ENCODE results near the gene TMEM126A.
"Not testable (repeated sequence)": the region's sequence is repeated elsewhere in the genome, so short reads cannot be mapped to it uniquely, and the experiment has no call there.

Gene TMEM126A

DNA sequence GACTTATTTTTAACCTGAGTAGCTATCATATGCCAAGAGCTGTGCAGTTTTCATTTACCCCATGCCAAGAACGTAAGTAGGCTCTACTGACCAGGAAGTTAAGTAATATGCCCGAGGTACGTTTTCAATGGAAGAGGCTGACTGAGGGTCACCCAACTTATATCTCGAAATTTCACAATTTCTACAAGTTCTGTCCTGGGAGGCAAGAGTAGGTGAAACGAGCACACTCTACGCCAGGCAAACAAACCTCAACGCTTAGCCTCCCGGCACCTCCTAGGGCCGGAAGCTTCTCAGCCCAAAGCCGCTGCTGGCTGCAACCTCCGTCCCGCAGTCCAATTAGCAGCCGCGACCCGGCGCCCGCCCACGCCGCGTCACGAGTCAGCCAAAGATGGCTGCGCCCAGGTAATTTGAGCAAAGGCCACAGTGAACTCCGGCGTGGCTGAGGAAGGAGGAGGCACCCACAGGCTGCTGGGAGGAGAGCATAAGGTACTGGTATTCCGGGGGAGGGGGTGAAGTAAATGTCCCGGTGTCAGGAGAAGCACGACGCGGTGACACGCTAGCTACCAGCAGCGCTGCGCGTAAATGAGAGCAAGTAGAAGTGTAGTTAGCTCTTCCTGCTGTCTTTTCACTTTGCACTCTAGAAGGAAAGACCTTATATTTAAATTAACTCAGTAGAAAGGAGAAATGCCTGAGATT is at the start of gene TMEM126A:
TSS of gene TMEM126A (plus strand) at position 364 of the 696 bp plus-strand sequence. CDS start 2,289 bp downstream, outside the sequence.
- peak; percentile 89 for DNase-seq (ENCODE audit: low spot score)

DNA sequence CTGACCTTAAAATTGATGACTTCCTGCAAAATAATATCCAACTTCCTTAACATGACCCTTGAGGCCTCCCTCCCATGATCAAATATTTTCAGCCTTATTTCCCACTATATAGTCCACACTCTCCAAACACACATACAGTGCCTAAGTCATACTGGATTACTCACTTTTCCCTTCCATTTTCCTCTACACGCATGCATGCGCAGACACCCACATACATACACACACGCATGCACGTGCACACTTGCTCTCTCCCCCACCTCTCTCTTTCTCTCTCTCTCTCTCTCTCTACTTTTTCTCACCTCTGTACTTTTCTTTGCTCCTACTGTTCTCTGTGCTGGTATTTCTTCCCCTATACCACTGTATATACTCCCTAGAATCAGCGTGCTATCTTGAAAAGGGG is 48.7 kb upstream of the TMEM126A start:
- DNase-seq (ENCODE audit: low spot score): no peak

DNA sequence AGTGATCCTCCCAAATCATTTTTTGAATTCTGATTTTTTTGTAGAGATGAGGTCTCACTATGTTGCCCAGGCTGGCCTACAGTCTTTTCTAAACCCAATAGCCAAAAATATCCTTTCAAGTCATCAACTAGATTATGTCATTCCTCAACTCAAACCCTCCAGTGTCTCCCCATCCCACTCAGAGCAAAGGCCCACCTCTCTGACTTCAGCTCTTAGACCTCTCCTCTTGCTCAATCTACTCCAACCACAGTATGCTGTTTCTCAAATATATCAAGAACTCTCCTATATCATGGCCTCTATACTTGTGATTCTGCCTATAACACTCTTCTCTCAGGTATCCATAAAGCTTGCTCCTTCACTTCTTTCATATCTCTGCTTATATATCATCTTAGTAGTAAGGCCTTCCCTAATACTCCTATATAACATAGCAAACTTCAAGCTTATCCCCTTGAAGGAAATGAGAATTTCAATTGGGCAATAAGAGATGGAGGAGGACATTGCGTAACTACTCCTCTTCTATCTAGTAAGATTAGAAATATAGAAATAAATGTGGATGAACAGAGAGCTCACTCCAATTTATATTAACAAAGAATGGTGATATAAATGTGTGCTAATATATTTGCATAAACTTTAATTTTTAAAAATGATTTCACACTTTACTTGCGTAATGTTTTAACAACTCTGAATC is 45.1 kb upstream of the TMEM126A start:
- no peak for DNase-seq (ENCODE audit: low spot score)

DNA sequence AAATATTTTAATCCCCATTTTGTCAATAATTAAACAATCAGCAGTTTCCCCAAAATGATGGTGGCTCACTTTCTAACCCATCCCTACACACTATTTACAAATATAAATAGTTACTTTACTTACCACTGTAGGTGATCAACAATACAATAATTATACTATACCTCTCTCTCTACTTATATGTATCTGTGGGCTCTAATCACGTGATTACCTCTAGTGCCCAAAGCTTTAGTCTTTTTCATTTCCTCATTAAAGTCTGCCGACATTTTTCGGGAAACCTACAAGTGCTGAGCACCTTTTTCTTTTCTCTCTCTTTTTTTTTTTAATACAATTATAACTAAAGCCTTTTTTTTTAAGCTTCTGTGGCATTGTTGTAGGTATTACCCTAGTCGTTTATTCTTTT is 44.5 kb upstream of the TMEM126A start:
- DNase-seq (ENCODE audit: low spot score): no peak

DNA sequence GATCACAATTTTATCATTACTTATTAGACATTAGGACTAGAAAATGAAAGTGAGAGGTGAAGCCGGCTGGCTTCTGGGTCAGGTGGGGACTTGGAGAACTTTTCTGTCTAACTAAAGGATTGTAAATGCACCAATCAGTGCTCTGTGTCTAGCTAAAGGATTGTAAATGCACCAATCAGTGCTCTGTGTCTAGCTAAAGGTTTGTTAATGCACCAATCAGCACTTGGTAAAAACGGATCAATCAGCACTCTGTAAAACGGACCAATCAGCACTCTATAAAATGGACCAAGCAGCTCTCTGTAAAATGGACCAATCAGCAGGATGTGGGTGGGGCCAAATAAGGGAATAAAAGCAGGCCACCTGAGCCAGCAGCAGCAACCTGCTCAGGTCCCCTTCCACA is 41.5 kb upstream of the TMEM126A start:
- not testable (repeated sequence) for DNase-seq (ENCODE audit: low spot score)

DNA sequence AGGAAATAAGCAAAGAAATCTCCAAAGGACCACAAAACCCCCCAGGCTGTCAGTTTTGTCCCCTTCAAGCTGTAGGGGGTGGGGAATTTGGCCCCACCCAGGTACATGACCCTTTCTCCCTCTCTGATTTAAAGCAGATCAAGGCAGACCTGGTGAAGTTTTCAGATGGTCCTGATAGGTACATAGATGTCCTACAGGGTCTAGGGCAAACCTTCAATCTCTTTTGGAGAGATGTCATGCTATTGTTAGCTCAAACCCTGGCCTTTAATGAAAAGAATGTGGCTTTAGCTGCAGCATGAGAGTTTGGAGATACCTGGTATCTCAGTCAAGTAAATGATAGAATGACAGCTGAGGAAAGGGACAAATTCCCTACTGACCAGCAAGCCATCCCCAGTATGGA is 39.1 kb upstream of the TMEM126A start:
- DNase-seq (ENCODE audit: low spot score): not testable (repeated sequence)

DNA sequence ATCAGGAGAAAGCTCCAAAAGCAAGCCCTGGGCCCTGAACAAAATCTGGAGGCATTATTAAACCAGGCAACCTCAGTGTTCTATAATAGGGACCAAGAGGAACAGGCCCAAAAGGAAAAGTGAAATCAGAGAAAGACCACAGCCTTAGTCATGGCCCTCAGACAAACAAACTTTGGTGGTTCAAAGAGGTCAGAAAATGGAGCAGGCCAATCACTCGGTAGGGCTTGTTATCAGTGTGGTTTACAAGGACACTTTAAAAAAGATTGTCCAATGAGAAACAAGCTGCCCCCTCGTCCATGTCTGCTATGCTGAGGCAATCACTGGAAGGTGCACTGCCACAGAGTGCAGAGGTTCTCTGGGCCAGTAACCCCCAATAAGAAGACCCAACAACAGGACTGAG is 38.5 kb upstream of the TMEM126A start:
- DNase-seq (ENCODE audit: low spot score): not testable (repeated sequence)

DNA sequence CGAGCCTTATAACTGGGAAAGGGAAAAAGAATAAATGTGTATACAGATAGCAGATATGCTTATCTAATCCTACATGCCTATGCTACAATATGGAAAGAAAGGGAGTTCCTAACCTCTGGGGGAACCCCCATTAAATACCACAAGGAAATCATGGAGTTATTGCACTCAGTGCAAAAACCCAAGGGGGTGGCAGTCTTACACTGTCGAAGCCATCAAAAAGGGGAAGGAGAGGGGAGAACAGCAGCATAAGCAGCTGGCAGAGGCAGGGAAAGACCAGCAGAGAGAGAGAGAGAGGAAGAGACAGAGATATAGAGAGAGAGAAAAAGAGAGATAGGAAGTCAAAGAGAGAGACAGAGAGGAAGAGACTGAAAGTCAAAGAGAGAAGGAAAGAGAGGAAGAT is 36.1 kb upstream of the TMEM126A start:
- DNase-seq (ENCODE audit: low spot score): not testable (repeated sequence)

DNA sequence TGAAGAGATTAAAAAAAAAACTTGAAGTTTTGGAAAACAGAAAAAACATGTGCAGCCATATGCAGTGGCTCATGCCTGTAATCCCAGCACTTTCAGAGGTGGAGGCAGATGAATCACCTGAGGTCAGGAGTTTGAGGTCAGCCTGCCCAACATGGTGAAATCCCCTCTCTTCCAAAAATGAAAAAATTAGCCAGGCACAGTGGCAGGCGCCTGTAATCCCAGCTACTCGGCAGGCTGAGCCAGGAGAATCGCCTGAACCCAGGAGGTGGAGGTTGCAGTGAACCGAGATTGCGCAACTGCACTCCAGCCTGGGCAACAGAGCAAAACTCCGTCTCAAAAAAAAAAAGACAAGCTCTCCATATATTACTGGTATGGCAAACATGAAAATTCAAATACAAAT is 28.3 kb upstream of the TMEM126A start:
- no peak for DNase-seq (ENCODE audit: low spot score)

DNA sequence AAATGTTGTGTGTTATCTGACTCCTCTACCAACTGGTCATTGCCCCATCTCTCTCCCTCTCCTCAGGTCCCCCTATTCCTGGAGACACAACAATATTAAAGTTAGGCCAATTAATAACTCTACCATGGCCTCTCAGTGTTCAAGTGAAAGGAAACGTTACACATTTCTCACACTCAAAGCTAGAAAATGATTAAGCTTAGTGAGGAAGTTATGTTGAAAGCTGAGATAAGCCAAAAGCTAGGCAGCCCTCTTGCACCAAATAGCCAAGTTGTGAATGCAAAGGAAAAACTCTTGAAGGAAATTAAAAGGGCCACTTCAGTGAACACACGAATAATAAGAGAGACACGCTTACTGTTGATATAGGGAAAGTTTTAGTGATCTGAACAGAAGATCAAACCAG is 27.5 kb upstream of the TMEM126A start:
- DNase-seq (ENCODE audit: low spot score): no peak

DNA sequence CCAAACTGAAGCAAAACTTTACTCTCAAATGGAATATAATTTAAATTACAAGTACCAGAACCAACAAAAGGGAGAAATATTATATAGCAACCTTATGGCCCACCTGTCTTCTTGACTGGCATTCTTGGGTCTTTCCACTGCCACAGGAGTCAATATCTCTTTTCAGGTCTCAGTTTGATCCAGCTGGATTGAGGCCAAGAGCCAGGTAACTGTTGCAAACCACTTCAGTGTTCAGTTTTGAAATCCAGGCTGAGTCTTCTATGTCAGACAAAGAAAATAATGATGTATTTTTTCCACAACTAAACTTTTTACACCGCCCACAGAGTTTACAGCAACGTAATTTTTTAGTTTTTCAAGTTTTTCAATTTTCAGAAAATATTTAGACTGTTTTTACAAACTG is 21.3 kb upstream of the TMEM126A start:
- DNase-seq (ENCODE audit: low spot score): no peak

DNA sequence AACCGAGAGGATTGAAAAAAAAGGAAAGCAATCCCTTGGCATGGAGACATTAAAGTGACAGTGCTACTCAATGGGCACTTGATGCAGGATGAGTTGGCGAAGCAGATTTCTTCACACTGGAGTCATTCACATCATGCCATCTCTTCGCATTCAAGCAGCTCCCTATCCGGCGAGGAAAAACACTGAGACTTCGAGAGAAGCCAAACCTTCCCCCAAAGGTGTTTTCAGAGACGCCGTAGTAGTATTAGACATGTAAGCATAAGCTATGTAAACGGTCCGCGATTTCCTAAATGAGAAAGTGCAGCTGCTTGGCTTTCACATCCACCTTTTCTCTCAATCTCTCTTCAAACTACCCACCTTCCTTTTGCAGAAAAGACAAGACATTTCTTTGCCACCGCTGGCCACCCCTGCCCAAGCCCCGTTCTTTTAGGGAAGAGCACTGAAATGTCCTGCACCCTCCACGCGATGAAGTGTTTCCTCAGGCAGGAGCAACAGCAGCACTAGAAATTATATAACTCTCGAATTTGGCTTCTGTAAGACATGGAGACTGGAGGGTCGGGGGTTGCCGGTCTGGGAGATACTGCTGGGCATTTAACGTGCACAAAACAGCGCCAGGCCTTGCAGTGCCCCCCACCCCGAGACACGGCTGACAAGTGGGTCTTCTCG is 20.3 kb upstream of the TMEM126A start, which contains the start of gene DLG2:
TSS of gene DLG2 (minus strand) at position 13 of the 666 bp plus-strand sequence.
- DNase-seq (ENCODE audit: low spot score): no peak

DNA sequence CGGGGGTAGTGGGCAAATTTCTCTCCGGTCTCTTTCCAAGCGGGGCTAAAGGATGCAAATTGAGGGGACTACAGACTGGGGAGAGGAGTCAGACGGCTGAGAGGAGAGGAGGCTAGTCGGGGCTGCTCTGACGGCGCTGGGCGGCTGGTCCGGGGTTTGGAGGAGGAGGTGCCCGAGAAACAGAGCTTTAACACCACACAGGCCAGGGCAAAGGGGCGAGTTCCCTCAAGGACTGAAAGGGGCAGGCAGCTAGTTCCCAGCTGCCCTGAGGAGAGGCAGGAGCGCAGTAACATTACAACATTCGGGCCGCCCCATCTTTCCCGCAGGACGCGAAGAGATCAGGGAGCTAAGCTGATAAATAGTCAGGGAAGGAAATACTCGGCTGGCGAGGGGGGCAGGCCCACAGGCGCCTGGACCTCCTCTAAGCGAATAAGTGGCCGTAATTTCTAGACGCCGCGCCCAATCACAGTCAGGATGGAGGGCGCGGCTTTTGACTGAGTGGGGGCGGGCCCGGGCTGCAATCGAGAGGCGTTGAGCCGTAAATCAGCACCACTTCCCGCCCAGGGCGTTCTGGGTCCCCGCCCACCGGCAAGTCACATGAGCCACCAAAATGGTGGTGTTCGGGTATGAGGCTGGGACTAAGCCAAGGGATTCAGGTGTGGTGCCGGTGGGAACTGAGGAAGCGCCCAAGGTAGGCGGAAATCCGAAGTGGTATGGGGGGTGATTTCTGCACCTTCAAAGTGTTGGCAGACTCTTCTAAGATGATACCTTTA is 19.6 kb upstream of the TMEM126A start, which contains the start of gene TMEM126B:
TSS of gene TMEM126B (plus strand) at position 596 of the 773 bp plus-strand sequence. CDS start at position 611, 15 bp downstream.
- peak; percentile 93 for DNase-seq (ENCODE audit: low spot score)

DNA sequence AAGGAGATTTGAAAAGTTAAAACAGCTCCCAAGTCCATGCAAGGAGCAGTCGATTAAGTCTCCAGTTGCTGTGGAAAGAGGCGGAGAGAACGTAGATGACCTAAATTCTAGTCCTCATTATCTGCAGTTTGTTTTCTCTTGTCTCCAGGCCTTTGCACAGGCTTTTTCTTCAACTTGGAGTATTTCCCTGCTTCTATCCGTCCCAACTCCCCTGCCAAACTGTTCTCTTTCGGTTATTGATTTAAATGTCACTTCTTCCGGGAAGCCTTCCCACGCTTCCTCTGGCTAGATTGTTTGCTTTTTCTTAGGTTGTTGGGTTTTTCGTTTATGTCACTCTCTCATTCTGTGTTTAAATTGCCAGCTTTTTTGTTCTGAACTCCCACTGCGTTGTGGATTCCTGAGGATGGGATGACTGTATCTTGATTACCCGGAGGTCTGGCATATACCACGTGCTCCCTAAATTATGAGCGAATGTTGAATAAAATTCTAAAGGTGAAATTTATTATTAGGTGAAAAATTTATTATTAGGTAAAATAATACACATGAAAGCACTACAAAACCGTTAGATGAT is 18.9 kb upstream of the TMEM126A start:
- no peak for DNase-seq (ENCODE audit: low spot score)

DNA sequence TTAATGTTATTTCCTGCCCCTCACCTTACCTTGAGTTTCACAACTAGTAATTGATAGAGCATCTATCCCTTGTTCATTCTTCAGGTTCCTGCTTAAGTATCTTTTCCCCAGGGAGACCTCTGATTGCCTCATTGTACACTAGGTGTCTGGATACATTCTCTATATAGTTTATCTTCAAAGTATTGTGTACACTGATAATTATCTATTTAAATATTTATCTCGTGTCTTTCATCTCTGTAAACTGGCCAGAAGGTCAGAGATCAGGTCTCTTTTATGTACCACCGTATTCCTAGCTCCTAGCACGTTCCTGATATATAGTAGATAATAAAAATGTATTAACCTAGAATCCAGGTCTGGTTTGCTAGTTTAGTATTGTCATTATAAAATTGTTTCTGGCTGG is 13.0 kb upstream of the TMEM126A start:
- no peak for DNase-seq (ENCODE audit: low spot score)

DNA sequence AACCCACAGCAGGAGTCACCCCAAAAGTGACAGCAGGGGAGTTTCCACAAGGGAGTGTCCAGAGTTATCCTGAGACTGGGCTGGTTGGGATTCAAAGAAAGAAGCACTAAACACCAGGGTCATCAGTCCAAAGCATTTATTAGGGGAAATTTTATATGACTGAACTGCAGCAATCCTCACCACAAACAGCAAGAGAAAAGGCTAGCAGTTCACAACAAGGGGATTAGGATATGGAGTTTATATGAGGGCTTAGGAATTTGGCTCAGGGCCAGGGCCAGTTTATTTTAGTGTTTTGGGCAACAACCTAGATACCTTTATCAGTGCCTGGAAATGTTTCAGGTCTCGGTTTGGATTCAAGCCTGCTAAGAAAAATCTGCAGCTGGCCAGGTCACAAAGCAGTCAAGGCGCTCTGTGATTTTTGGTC is 4.6 kb upstream of the TMEM126A start:
- DNase-seq (ENCODE audit: low spot score): no peak

DNA sequence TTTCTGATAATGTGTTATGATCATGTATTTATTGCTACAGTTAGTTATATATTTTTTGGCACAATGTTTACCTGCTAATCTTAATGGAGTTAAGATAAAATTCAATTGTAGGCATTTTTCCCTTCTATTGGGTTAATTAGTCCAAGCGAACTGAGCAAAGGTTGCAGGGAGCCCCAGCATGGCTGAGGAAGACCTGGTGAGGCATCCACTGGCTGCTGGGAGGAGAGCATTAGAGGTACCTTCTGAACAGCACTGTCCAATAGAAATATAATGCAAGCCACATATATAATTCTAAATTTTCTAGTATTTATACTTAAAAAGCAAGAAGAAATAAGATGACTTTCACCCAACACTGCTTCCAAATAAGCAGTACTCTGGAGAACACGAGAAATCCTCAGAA is 689 bp upstream of the TMEM126A start:
- no peak for DNase-seq (ENCODE audit: low spot score)

DNA sequence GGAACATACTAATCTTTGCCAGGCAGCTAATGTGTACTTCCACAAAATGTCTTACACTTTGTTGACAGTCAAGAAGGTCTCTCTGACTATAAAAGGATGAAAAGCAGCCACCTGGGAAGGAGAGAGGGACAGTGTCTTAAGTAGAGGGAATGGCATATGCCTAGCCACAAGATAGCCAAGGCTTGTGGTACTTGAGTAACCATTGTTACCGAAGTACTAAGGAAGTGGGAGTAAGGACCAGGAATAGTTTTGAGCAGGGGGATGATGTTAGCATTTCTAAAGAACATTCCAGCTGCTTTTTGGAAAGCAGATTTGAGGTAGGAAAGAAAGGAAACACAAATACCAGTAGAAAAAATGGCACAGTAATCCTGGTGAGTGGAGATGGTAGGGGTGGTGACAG is 3.4 kb downstream of the TMEM126A start:
- no peak for DNase-seq (ENCODE audit: low spot score)

DNA sequence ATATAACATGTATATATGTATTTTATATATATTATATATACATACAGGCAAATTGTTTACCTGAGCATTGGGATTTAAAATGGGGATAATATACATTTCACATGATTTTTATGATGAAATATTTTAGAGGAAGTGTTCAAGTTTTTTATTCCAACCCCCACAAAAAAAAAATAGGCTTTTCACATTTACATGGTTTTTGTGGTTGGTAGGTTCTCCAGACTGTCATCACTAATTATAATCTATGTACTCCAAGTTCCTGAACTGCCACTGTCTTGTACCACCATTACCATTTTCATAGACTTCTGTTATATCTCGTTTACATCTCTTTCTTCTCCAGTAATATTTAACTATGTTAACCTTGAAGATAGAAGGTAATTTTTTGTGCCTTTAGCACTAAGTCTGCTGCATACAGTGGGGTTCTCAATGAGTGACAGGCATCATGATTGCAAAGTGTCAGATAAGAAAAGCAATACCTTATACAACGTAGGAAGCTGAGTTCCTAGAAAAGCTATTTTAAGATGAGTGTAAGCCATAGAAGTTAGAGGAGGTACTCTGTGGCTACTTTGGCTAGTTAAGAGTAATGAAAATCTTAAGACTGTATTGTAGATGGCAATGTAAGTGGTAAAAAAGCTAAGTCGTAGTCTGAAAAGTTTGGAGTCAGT is 5.2 kb downstream of the TMEM126A start:
- DNase-seq (ENCODE audit: low spot score): no peak

DNA sequence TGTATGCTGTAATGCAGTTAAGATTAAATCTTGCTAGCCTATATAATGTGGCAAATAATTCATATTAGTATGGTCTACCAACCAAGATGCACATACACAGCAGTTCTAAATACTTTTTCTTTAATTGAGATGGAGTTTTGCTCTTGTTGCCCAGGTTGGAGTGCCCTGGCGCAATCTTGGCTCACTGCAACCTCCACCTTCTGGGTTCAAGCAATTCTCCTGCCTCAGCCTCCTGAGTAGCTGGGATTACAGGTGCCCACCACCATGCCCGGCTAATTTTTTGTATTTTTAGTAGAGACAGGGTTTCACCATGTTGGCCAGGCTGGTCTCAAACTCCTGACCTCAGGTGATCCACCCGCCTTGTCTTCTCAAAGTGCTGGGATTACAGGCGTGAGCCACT is 6.6 kb downstream of the TMEM126A start:
- DNase-seq (ENCODE audit: low spot score): not testable (repeated sequence)

DNA sequence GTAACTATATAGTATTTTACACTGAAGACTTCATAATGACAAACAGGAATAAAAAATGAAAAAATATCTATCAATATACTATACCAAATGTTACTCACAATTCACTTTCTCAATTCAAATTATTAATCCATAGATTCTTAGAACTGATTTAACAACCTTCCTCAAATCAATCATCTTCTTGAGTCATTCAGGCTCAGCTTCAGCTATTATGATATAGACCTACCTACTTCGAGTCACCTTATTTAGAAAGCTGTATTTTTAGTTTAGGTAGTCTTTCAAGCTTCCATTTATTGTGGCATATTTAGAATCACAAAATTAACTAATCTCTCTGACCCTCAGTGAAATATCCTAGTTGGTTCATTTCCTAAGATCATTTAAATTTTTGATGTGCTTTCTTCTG is 9.0 kb downstream of the TMEM126A start:
- DNase-seq (ENCODE audit: low spot score): no peak

Data from iPS-NIHi11 (cell line).